Tibial artery (tissue), 4 donors: ENCODE measurements around the gene MAP3K8.
"Not testable (repeated sequence)": the region's sequence is repeated elsewhere in the genome, so short reads cannot be mapped to it uniquely, and the experiment has no call there.

Experiments used
- DNase-seq, 2 donors: peaks; one replicate each; pipeline ENCODE4 v3.0.0-alpha.2; 2019
- H3K27ac ChIP-seq, 2 donors: fragments of 200-600 bp; sonication (generic) in 1 of 2; 1 replicate in 1 of 2; 2 replicates in 1 of 2; pipeline ENCODE4 v1.5.1; 2018 to 2019; ENCODE audit warnings: mild to moderate bottlenecking in 1 of 2
- H3K27me3 ChIP-seq, 2 donors: fragments of 200-600 bp; sonication (generic) in 1 of 2; one replicate each; pipeline versions ENCODE4 v1.5.1 to v1.6.0; 2016 to 2019
- H3K36me3 ChIP-seq, 3 donors: fragments of 200-600 bp; sonication (generic) in 2 of 3; one replicate each; pipeline ENCODE4 v1.5.1; 2016 to 2019; ENCODE audit warnings: mild to moderate bottlenecking in 2 of 3
- H3K4me1 ChIP-seq, 4 donors: fragments of 200-600 bp; sonication (generic) in 2 of 4; 1 replicate in 3 of 4; 2 replicates in 1 of 4; pipeline ENCODE4 v1.5.1; 2016 to 2019
- H3K4me3 ChIP-seq, 2 donors: fragments of 200-600 bp; sonication (generic) in 1 of 2; 1 replicate in 1 of 2; 2 replicates in 1 of 2; pipeline ENCODE4 v1.5.1; 2018 to 2019; ENCODE audit warnings: mild to moderate bottlenecking in 2 of 2
- H3K9me3 ChIP-seq, 3 donors: fragments of 200-600 bp; sonication (generic) in 1 of 3; one replicate each; pipeline ENCODE4 v1.5.1; 2016 to 2019
- intact Hi-C: fragments of 100-400 bp; cut with DNase I; formaldehyde crosslinking; loops from one replicate; pipeline ENCODE4 v1.15.0; 2023; ENCODE audit warnings: low total_unique reads
- TF ChIP-seq, protein P1 (sequence below), 2 experiments: fragments of 200-600 bp in 1 of 2; fragments of 450-650 bp in 1 of 2; IDR thresholded peaks; one replicate each; pipeline ENCODE4 v1.5.1; 2017 to 2019; ENCODE audit warnings: antibody characterized with exemption in 2 of 2, mild to moderate bottlenecking in 1 of 2, moderate library complexity in 1 of 2

The MAP3K8 gene

DNA sequence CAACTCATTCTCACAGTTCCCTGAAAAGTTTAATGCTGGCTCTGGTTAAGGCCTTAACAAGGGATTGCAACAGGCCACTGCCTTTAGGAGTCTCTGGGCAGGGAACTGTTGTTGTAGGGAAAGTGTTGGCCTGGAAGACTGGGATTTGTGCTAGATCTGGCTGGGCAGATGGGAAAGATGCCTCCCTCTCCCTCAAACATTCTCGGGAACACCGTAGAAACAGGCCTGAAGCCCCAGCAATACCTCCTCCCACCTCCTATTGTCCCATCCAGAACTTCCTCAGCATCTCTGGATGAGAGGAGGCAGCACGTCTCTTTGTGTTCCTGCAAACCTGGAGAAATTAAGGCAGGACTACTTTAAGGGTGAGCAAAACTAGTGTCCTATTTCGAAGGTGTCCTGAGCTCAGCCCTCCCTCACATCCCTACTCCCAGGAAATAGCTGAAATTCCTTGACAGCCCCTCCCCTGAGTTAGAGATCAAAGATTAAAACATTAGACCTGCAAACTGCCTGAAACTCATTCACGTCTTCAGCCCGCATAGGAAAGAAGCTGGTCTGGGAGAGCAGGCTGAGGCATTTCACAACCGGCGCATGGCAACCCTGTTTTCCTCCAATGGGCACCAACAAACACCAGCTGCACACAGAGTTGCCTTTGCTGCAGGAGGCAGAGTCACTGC is 10.9 kb upstream of the MAP3K8 start:
- DNase-seq, result peak; percentile 70 to 77
- TF ChIP-seq, protein P1, sequence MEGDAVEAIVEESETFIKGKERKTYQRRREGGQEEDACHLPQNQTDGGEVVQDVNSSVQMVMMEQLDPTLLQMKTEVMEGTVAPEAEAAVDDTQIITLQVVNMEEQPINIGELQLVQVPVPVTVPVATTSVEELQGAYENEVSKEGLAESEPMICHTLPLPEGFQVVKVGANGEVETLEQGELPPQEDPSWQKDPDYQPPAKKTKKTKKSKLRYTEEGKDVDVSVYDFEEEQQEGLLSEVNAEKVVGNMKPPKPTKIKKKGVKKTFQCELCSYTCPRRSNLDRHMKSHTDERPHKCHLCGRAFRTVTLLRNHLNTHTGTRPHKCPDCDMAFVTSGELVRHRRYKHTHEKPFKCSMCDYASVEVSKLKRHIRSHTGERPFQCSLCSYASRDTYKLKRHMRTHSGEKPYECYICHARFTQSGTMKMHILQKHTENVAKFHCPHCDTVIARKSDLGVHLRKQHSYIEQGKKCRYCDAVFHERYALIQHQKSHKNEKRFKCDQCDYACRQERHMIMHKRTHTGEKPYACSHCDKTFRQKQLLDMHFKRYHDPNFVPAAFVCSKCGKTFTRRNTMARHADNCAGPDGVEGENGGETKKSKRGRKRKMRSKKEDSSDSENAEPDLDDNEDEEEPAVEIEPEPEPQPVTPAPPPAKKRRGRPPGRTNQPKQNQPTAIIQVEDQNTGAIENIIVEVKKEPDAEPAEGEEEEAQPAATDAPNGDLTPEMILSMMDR (IDR thresholded peaks at IDR 0.05), result no peak
- no peaks in the 10 kb centered on the region for H3K27me3 ChIP-seq
- intact Hi-C loops, result no loop called here
- H3K36me3 ChIP-seq, result no peaks in the 10 kb centered on the region
- H3K4me3 ChIP-seq, result no peak overlapping the region
- no peaks in the 10 kb centered on the region for H3K9me3 ChIP-seq
- H3K27ac ChIP-seq, result peak overlapping the region; percentile 55 to 58
- H3K4me1 ChIP-seq, result peaks cover 3 to 31% (median 15%) of the 10 kb centered on the region in 4 donors

DNA sequence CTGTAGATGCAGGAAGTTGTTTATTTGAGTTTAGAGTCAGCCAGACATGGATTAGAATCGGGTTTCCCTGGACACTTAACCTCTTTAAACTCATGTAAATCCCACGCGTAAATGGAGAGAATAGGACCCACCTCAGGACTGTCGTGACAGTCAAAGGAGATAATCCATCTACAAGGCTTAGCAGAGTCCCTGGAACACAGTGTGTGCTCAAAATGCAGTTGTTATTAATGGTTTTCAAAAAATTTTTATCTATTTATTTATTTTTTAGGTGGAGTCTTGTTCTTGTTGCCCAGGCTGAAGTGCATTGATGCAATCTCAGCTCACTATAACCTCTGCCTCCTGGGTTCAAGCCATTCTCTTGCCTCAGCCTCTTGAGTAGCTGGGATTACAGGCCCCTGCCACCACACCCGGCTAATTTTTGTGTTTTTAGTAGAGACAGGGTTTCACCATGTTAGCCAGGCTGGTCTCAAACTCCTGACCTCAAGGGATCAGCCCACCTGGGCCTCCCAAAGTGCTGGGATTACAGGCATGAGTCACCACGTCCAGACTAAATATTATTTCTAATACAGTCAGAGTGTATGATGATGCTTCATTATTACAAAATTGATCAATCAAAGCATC is 10.2 kb upstream of the MAP3K8 start:
- H3K27me3 ChIP-seq, H3K9me3 ChIP-seq, H3K4me3 ChIP-seq, H3K36me3 ChIP-seq, intact Hi-C loops: not testable (repeated sequence)
- peak in 1 of 2 donors; percentile 60 for DNase-seq
- H3K27ac ChIP-seq, result peak overlapping the region; percentile 55 to 58
- H3K4me1 ChIP-seq, result peaks cover 3 to 25% (median 12%) of the 10 kb centered on the region in 4 donors

DNA sequence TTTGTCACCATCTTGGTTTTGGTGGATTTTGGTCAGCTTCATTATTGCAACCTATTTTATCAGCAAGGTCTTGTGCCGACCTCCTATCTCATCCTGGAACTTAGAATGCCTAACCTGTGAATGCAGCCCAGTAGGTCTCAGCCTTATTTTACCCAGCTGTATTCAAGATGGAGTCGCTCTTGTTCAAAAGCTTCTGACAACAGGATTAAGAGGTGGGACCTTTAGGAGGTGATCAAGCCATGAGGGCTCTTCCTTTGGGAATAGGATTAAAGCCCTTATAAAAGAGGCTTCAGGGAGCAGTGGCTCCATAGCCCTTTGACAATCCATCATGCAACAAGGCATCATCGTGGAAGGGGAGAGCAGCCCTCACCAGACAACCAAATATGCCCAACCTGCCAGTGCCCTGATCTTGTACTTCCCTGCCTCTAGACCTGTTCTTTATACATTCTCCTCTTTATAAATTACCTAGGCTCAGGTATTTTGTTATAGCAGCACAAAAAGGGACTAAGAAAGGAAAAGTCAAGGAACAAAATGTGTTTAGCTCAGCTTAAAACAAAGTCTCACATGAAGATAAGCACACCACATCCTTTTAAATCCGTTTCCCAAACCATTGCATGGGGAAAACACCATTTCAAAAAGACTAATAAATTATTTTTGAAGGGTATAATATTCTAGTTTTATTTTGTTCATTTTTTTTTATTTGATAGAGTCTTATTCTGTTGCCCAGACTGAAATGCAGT is 8.5 kb upstream of the MAP3K8 start:
- no peak overlapping the region for H3K4me3 ChIP-seq
- H3K36me3 ChIP-seq, result no peaks in the 10 kb centered on the region
- H3K4me1 ChIP-seq, result peaks cover 3 to 22% (median 12%) of the 10 kb centered on the region in 4 donors
- no peaks in the 10 kb centered on the region for H3K9me3 ChIP-seq
- TF ChIP-seq, protein P1 (IDR thresholded peaks at IDR 0.05), result no peak
- H3K27me3 ChIP-seq, result no peaks in the 10 kb centered on the region
- H3K27ac ChIP-seq, result no peak overlapping the region
- no peak for DNase-seq
- intact Hi-C loops, result no loop called here

DNA sequence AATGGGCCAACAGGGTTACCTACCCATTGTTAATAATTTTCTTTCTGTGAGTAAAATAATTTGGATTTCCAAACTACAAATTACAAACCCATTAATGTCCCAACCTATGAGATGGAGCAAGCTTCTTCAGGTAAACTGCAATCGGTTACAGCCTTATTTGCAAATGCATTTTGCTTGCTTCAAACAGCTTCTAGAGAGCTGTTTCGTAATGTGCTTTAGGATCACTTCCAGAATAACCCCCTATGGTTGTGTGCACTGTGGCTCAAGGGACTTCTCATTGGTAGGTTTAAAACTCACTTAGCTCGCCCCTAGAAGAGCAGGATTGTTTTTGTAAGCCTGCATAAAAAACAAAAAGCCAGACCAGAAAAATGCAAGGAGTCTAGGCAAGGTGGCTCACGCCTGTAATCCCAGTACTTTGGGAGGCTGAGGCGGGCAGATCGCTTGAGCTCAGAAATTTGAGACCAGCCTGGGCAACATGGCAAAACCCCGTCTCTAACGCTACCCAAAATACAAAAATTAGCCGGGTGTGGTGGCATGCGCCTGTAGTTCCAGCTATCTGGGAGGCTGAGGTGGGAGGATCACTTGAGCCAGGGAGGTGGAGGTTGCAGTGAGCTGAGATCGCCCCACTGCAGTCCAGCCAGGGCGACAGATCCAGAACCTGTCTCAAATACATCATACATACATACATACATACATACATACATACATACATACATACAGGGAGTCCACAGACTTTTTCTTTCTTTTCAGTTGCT is 3.3 kb upstream of the MAP3K8 start:
- Histone ChIP-seq H3K4me1 (peaks cover 0 to 27% (median 6%) of the 10 kb centered on the region in 4 donors), H3K4me3 (no peak overlapping the region), H3K36me3 (no peaks in the 10 kb centered on the region), H3K27me3 (no peaks in the 10 kb centered on the region), H3K27ac (peak overlapping the region; percentile 97 to 98), H3K9me3 (no peaks in the 10 kb centered on the region)
- TF ChIP-seq, protein P1 (IDR thresholded peaks at IDR 0.05), result no peak
- no peak for DNase-seq
- intact Hi-C loops, result no loop called here

DNA sequence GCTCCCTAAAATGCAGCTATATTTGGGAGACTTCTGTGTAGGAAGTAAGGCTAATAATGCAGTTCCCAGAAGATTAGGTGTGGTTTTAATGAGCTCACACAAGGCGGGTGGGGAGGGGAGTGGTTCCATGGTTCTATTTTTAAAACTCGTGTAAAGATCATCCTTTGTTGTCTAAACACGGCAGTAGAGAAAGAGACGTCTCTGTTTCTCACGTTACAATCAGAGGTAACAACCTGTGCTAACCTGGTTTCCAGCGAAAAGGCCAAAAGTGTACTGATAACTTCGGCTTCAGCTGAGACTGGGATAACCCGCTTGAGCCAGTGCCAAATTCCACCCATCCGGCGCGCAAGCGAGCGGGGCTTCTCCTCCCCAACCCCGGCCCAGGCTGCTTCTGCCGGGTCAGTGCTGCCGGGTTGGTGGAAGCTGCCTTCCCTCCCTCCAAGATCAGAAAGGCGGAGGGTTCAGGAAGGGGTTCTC is 2.5 kb upstream of the MAP3K8 start:
- Histone ChIP-seq H3K4me1 (peaks cover 0 to 34% (median 6%) of the 10 kb centered on the region in 4 donors), H3K9me3 (no peaks in the 10 kb centered on the region), H3K36me3 (no peaks in the 10 kb centered on the region), H3K27me3 (no peaks in the 10 kb centered on the region), H3K4me3 (peak overlapping the region; percentile 12 to 22), H3K27ac (peak overlapping the region; percentile 97 to 98)
- intact Hi-C loops, result no loop called here
- DNase-seq, result peak in 1 of 2 donors; percentile 44
- TF ChIP-seq, protein P1 (IDR thresholded peaks at IDR 0.05), result no peak
